GDM1 (cell line): Measurements from ENCODE around the gene SPATC1L.
"Not testable (repeated sequence)": the region's sequence is repeated elsewhere in the genome, so short reads cannot be mapped to it uniquely, and the experiment has no call there.

Experiments
- DNase-seq: peaks from one replicate; lab custom pipeline; 2025; lab: John Stamatoyannopoulos, UW

SPATC1L gene

DNA sequence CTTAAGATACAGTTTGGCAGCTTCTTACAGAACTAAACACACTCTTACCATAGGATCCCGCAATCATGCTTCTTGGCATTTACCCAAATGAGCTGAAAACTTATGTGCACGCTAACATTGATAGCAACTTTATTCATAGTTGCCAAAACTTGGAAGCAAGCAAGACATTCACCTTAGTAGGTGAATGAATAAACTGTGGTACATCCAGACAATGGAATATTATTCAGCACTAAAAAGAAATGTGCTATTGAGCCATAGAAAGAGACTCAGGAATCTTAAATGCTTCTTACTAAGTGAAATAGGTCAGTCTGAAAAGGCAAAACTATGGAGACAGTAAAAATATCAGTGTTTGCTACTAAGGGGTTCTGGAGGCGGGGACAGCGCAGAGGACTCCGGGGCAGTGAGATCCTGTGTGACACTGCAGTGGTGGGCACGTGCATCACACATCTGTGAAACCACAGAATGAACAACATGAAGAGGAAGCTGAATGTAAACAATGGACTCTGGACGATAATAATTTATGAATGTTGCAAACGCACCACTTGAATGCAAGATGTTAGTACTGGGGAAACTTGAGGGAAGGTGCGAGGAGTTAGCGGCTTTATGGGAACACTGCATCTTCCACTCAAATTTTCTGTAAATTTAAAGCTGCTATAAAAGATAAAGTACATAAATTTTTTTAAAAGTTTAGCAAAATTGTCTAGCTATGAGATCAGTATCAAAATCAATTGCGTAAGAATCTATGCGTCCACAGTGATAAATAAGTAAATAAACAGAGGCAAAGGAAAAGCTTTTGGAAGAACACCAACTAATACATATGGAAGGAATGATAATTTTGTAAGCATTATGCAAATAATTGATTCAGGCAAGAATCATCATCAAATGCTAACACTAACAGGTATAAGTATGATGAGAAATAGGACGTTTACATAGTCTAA lies 15.4 kb upstream of the SPATC1L start:
- DNase-seq, result no peak

DNA sequence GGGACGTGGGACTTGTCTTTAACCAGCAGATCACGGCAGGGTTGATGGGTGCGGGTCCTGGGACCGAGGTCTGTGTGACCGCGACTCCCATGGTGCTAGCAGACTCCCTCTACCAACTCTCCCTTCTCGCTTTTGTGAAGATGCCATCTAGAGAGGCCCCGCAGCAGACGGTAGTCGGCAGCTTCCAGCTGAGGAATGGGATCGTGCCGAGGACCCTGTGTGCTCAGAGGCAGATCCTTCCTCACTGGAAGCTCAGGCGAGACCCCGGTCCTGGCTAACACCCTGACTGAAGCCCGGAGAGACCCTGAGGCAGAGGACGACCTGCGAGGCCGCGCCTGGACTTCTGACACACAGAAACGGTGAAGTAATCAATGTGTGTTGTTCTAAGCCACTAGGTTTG lies 12.5 kb upstream of the SPATC1L start:
- DNase-seq, result no peak

DNA sequence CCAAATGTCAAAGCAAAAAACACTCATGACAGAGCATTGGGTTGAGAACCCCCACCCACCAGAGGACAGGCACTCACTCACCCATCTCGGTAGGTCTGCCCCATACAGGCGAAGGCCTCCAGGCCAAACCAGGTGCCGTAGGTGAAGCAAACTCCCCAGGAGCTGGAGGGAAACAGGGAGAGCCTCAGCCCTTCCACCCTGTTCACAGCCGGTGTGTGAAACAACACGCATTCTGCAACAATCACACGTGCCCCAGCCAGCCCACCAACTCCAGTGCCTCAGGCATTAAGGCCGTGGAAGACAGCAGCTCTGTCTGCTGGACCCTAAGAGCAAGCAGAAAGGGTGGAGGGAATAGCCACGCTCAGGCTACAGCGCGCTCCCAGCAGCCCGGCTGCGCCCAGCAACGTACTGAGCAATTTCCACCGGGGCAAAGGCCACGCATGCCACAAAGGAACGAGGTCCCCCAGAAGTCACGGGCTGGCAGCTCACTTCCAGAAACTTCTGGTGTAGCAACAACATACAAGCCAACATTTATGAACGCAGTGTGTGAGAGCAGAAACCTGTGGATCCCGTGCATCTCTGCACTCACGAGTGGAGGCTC lies 11.4 kb upstream of the SPATC1L start:
- no peak for DNase-seq

DNA sequence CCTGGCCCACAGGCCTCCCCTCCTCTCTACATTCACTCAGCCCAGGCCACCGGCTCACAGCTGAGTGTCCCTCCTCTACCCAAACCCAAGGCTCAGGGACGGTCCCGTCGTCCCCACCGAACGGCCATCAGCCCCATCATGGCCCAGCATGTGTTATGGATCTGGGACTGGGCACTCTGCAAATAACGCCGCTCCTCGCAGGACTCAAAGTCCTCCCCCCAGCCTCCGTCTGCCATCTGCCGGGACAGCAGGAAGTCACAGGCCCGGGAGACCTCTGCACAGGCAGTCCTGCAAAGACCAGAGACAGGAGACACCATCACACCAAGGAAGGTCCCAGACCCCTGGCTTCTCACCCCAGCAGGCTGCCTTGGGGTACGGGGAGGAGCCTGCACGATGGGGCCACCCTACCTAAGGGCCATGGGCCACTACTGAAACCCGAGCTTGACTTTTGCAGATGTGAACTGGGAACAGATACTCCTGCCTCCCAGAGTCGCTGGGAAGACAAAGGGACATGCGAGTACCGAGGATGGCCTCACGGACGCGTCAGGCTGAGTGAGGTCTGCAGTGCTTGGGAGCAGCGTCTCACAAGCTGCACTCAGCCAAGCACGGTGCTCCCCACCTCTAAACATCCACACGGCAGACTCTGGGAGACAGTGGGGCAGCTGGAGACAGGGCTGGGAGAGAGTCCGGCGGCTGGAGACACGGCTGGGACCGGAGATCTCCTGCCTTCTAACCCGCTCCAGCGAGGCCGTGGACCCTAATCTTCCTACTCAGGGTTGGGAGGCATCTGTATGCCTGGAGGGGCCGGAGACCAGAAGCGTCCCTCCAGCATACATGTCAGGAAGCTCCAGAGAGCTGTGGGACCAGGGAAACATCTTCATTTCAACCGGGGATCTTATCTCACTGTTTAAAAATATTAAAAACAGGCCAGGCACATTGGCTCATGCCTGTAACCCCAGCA lies 10.4 kb upstream of the SPATC1L start:
- no peak for DNase-seq

DNA sequence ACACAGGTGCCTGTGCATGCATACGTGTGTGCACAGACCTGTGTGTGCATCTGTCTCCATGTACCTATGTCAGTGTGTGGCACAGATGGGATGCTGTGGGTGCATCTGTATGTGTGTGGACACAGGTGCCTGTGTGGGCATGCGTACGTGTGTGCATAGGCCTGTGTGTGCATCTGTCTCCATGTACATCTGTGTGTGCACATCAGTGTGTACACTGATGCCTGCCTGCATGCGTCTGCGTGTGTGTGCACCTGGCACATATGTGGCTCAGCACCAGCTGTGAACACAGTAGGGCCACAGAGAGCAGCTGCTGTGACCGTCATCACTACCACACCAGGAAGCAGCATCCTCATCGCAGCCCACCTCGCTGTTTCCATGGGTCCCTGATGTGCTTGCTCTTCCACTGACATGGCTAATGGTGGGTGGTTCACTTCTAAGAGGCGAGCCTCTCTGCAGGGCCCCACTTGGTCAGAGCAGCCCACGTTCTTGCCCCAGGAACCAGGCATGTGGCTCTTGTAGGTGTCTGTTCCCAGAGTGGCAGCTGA lies 9.6 kb upstream of the SPATC1L start:
- no peak for DNase-seq

DNA sequence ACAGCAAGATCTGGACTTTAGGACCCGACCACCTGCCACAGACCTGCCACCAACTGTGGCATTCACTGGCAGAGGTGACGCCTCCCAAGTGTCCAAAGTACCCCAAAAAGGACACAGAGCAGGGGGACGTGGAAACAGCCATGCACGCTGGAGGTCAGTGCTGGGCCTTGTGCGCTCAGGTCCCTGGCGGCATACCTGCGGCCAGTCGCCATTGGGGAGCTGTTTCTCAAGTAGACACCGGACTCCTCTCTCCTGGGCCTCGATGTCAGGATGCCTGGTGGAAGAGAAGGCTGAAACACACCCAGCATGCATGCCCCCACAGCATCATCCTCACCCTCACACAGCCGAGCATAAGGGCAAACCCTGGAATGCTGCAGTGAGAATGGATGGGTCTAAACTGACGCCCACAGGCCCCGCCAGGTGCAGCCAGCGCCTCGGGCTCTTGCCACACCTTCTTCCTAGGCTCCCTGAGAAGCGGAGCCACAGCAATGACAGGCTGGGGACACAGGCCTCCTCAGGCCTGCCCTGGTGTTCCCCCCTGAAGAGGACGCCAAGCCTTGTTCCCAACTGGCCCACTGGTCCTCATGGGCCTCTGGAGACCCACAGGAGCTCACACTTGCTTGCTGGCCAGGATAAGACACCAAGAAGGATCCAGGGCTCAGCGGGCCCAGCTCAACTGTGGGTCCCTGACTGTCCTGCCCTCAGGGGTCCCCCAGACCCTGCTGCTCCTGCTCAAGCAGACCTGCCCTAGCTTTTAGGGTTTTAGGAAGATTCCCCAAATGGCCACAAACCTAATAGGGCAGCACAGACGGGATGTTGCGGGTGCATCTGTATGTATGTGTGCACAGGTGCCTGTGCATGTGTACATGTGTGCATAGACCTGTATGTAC lies 7.7 kb upstream of the SPATC1L start:
- no peak for DNase-seq

DNA sequence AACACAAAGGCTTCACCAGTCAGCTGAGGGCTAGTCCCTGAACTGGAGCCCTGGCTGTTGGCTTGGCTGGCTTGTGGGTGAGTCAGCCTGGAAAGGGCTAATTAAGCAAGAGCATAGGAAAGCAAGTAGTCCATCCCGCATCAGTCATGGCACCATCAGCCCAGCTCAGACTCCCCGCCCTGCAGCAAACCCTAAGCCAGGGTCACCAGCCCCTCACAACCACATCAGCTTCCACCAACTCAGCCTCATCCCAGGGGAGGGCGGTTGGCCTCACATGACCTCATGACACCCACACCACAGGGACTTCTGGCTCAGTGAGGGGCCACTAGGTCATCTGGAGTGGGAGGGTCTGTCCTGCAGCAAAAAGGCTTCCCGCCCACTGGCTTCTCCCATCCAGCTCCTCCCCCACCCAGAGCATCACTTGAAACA lies 7.0 kb upstream of the SPATC1L start:
- DNase-seq, result no peak

DNA sequence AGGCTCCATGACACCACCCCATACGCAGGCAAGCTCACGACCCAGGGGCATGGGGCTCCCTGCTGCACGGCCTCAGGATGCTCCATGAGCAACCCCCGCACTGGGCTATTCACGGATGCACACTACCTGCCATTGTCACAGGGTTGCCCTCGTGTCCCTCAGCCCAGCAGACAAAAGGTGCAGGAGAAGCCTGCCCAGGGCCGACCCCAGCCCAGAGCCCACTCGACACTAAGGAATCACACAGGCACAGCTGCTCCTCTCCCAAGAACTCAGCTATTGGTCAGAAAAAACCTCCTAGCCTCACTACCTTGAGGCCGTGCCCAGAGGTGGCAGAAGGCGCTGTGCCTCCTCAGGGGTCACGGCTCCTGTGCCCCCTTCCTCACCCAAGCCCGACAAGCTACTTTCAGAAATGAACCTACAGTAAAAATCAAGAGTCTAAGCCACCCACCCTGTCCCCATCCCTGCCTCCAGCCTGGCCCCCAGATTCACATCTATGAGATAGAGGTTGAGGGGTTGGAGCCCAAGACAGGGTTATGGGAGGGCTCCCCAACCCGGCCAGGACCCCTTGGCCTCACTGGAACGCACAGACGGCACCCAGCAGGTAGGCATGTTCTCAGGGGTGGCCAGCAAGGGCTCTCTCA lies 6.4 kb upstream of the SPATC1L start:
- no peak for DNase-seq

DNA sequence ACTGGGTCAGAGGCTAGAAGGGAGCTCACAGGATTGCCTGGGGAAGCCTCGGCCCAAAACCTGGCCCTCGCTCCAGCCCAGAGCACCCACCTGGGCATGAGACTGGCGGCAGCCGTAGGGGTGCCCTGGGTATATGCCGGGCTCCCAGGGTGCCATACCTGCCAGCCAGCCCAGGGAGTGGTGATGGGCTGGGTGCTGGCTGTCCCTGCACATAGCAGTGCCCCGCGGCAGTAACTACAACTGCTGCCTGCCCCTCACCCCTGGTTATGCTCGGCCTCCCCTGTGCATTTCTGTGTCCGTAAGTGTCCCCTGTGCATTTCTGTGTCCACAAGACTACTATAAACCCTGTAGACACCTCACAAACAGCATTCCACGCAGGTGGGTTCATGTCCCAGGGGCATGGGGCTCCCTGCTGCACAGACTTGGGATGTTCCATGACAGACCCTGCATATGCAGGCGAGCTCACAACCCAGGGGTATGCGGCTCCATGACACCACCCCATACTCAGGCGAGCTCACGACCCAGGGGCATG lies 5.8 kb upstream of the SPATC1L start:
- no peak for DNase-seq

DNA sequence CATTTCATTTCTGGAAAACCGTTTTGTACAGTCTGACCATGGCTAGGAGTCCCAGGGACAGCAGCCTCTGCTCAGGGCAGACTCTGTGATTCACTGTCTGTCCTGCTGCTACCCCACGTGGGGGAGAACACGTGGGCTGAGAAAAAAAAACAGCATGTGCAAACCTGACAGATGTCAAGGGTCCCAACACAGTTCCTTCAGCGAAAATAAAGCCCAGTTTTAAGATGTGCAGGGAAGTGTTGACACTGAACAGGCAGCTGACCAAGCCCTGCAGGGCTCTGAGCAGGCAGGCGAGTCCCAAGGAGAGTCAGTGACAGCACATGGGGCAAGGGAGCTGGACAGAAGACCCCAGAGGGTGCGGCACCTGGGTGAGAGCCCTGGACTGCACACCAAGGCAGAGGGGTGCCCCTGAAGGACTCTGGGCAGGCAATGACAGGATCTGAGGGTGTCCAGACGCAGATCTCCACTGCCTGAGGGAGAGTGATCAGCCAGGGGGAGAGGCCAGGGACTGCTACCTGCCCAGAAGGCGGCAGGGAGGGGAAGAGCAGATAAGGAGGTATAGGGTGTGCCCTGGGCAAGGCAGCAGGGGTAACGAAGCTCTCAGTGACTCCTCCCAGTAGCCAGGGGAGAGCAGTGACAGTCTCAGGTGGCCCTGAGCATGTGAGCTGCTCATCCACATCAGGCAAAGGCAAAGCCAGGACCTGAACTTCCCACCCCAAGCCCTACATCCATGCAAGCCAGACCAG lies 5.1 kb upstream of the SPATC1L start:
- DNase-seq, result no peak

DNA sequence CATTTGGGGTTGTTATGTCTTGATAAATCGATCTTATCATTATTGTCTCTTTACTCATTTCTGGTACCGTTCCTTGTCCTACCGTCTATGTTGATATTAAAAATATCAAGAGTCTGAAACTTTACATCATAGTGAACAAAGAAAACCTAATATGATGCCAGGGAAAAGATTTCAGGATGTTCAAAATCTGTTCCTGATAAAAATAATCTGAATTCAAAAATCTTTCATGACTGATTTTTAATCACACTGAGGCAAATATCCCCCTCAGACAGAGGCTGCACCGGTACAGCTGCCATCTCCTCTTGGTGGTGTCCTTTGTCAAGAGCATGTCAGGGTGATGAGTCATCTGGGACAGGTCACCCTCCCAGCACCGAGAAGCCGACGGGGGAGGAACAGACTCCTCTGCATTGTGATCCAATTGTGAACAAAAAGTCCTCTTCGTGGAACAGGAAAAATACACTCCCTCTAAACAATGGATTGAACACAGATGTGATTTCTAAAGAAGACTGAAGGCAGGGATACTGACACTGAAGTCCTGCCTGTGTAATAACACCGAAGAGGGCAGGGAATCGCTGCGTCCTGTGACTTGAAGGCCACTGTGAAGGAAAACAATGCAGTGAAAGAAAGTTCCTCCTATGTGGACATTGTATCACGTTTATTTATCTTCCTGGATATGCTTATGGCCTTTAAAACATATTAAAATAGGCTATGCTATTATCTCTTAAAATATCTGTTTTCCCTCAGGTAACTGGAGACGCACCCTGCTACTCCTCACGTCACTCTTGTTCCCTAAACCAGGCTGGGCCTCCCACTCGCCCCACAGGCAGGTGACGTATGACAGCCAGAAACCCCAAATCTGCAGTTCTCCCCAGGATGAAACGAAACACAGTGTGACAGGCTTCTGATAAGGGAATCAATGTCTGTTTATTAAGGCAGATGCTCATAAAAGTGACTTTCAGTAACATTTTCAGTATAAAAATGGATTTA lies 4.3 kb upstream of the SPATC1L start:
- DNase-seq, result no peak

DNA sequence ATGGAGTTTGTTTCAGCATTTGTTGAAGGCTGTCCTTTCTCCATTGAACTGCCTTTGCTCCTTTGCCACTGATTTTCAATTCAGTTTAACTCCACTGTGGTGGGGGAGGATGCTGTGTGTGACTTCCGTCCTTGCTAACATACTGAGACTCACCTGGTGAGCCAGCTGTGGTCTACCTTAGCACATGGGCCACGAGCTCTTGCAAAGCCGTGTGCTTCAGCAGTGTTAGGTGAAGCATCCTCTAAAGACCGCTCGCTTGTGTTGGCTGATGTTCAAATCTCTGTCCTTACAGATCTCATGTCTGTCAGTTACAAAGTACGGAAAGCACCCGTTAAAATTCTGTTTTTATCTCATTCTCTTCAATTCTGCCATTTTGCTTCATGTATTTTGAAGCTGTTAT lies 3.6 kb upstream of the SPATC1L start:
- DNase-seq, result no peak

DNA sequence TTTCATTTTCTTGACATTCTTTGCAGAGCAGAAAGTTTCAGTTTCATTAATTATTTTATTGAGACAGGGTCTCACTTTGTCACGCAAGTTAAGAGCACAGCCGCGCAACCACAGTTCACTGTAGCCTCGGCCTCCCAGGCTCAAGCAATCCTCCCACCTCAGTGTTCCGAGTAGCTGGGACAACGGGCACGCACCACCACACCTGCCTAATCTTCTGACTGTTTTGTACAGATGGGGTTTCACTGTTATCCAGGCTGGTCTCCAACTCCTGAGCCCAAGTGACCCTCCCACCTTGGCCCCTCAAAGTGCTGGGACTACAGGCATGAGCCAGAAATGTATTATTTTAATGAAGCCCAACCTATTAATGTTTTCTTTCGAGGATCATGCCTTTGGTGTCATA lies 3.0 kb upstream of the SPATC1L start:
- DNase-seq, result no peak

DNA sequence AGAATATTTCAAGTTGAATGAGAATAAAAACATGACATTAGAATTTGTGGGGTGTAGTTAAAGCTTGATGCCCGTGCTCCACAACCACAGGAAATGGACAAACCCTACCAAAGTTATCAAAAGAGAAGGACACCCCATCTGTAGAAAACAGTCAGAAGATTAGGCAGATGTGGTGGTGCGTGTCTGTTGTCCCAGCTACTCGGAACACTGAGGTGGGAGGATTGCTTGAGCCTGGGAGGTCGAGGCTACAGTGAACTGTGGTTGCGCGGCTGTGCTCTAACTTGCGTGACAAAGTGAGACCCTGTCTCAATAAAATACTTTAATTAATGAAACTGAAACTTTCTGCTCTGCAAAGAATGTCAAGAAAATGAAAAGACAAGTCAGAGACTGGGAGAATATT lies 1.5 kb upstream of the SPATC1L start:
- no peak for DNase-seq

DNA sequence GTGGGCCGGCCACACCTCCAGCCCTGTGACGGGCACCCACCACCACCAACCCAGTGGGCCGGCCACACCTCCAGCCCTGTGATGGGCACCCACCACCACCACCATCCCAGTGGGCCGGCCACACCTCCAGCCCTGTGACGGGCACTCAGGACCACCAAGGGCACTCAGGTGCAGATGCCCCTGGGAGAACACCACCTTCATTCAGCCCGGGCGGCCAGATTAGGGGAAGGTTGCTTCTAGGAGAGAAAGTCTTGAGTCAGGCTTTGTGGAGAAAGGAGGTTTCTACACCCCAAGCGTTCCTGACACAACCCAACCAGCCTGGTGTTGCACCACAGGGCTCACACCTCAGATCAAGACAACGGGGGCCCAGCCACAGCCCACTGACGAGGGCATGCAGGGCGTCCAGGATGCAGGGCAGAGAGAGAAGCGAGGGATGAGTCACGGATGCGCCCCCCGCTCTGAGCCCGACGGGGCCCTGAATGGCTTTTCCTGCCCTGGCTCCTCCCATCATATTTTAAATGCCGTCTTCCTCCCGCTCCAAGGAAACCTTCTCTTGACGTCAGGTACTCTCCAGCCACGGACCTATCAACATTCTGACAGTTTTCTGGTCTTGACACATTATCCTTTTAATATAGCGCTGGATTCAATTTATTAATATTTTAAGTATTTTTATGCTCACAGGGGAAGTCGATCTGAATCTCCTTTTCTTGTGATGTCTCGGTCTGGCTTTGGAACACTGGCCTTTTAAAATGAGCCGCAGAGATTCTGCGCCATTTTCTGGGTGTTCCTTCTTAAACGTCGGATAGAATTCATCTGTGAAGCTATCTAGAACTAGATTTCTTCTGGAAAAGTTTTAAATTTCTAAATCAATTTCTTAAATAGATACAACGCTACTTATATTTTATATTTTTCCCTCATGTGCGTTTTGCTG lies 631 bp upstream of the SPATC1L start:
- DNase-seq, result peak; percentile 64

DNA sequence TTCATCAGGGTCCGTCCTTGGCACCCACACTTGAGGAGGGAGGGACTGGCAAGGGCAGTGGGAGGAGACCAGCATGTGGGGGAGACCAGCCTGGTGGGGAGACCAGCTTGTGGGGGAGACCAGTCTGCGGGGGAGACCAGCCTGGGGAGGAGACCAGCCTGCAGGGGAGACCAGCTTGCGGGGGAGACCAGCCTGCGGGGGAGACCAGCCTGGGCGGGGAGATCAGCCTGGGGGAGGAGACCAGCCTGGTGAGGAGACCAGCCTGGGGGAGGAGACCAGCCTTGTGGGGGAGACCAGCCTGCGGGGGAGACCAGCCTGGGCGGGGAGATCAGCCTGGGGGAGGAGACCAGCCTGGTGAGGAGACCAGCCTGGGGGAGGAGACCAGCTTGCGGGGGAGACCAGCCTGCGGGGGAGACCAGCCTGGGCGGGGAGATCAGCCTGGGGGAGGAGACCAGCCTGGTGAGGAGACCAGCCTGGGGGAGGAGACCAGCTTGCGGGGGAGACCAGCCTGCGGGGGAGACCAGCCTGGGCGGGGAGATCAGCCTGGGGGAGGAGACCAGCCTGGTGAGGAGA lies 836 bp downstream of the SPATC1L start:
- DNase-seq, result not testable (repeated sequence)
